Measurements from ENCODE around the gene FAM118A.
"Not testable (repeated sequence)": the region's sequence is repeated elsewhere in the genome, so short reads cannot be mapped to it uniquely, and the experiment has no call there.

Gene FAM118A

DNA sequence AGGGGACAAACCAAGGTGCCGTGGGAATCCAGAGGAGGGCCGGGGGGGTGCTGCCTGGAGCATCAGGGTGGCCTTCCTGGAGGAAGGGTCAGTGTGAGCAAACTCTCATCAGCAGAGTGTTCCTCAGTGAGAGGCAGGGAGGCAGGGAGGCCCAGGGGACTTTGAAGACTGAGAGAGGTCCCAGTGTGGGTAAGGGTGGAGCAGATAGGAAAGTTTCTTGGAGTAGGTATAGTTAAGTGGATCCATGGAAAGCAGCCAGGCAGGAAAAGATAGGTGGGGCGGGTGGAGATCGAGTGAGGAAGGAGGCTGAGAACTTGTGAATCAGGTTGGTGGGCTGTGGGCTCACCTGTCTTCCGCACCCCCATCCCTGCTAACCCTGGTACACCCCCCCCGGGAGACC is 15.7 kb upstream of the FAM118A start:
- no peak for DNase-seq
- Histone ChIP-seq H3K4me3 (ENCODE audit: control insufficient read depth in 1 of 7, extremely low read depth in 1 of 7, insufficient read depth in 4 of 7, low read depth in 2 of 7, low read length in 6 of 7) (no peak overlapping the region), H3K9me3 (ENCODE audit: control extremely low read depth in 1 of 5, control insufficient read depth in 4 of 5, insufficient read depth in 2 of 5, low read depth in 1 of 5, low read length in 4 of 5) (no peaks in the 10 kb centered on the region), H3K4me1 (ENCODE audit: control extremely low read depth in 1 of 4, control insufficient read depth in 4 of 4, insufficient read depth in 4 of 4, low read length in 3 of 4) (peaks cover 0 to 19% (median 7%) of the 10 kb centered on the region in 4 experiments), H3K27me3 (replicated peaks in 2 of 5; ENCODE audit: control insufficient read depth in 4 of 5, insufficient read depth in 5 of 5, low read length in 4 of 5) (no peaks in the 10 kb centered on the region), H3K27ac (ENCODE audit: insufficient read depth in 1 of 2, low read depth in 1 of 2, low read length in 2 of 2, poor library complexity in 1 of 2, severe bottlenecking in 2 of 2) (no peak overlapping the region), H3K36me3 (ENCODE audit: control insufficient read depth in 4 of 4, insufficient read depth in 4 of 4, low read length in 3 of 4) (no peaks in the 10 kb centered on the region)
- WGBS (ENCODE audit: insufficient coverage) = 97% methylated on average over 5 of the region's 6 CpGs
- POLR2A ChIA-PET = no interaction called here
- CTCF ChIA-PET = interaction anchor here (1.8 kb wide), 1 partner anchor 14 kb away, joined by 4 read pairs; no protein-coding TSS in a partner anchor

DNA sequence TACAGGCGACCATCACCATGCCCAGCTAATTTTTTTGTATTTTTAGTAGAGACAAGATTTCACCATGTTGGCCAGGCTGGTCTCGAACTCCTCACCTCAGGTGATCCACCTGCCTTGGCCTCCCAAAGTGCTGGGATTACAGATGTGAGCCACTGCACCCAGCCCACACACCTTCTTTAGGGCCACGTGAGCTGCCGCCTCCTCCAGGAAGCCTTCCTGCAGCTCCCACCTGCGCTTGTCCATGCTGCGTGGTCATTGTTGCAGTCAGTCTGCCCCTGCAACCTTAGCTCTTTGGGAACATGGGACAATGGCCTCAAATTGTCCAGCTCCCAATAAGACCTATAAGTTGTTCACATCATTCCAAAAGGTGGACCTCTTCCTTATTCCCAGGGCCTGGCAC is 14.7 kb upstream of the FAM118A start:
- CTCF ChIA-PET = interaction anchor here (0.7 to 2.0 kb wide), 4 partner anchors 12 to 355 kb away, joined by 3 to 5 read pairs (median 4); no protein-coding TSS in a partner anchor
- H3K27me3 ChIP-seq (replicated peaks in 2 of 5; ENCODE audit: control insufficient read depth in 4 of 5, insufficient read depth in 5 of 5, low read length in 4 of 5); H3K4me3 ChIP-seq (ENCODE audit: control insufficient read depth in 1 of 7, extremely low read depth in 1 of 7, insufficient read depth in 4 of 7, low read depth in 2 of 7, low read length in 6 of 7); POLR2A ChIA-PET; H3K27ac ChIP-seq (ENCODE audit: insufficient read depth in 1 of 2, low read depth in 1 of 2, low read length in 2 of 2, poor library complexity in 1 of 2, severe bottlenecking in 2 of 2); H3K36me3 ChIP-seq (ENCODE audit: control insufficient read depth in 4 of 4, insufficient read depth in 4 of 4, low read length in 3 of 4); H3K9me3 ChIP-seq (ENCODE audit: control extremely low read depth in 1 of 5, control insufficient read depth in 4 of 5, insufficient read depth in 2 of 5, low read depth in 1 of 5, low read length in 4 of 5); DNase-seq: not testable (repeated sequence)
- 96% methylated on average over 4 of the region's 6 CpGs for WGBS (ENCODE audit: insufficient coverage)
- peaks cover 0 to 19% (median 7%) of the 10 kb centered on the region in 4 experiments for H3K4me1 ChIP-seq (ENCODE audit: control extremely low read depth in 1 of 4, control insufficient read depth in 4 of 4, insufficient read depth in 4 of 4, low read length in 3 of 4)

DNA sequence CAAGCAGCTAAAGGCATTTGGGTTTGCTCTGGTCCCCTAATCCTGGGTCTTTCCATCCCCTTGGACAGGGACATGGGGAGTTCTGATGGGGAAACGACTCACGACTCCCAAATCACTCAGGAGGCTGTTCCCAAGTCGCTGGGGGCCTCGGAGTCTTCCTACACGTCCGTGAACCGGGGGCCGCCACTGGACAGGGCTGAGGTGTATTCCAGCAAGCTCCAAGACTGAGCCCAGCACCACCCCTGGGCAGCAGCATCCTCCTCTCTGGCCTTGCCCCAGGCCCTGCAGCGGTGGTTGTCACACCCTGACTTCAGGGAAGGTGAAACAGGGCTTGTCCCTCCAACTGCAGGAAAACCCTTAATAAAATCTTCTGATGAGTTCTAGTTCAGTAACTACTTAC is 14.2 kb upstream of the FAM118A start:
- POLR2A ChIA-PET = no interaction called here
- Histone ChIP-seq H3K4me1 (ENCODE audit: control extremely low read depth in 1 of 4, control insufficient read depth in 4 of 4, insufficient read depth in 4 of 4, low read length in 3 of 4) (peaks cover 0 to 19% (median 7%) of the 10 kb centered on the region in 4 experiments), H3K27me3 (replicated peaks in 2 of 5; ENCODE audit: control insufficient read depth in 4 of 5, insufficient read depth in 5 of 5, low read length in 4 of 5) (no peaks in the 10 kb centered on the region), H3K36me3 (ENCODE audit: control insufficient read depth in 4 of 4, insufficient read depth in 4 of 4, low read length in 3 of 4) (no peaks in the 10 kb centered on the region), H3K27ac (ENCODE audit: insufficient read depth in 1 of 2, low read depth in 1 of 2, low read length in 2 of 2, poor library complexity in 1 of 2, severe bottlenecking in 2 of 2) (no peak overlapping the region), H3K9me3 (ENCODE audit: control extremely low read depth in 1 of 5, control insufficient read depth in 4 of 5, insufficient read depth in 2 of 5, low read depth in 1 of 5, low read length in 4 of 5) (no peaks in the 10 kb centered on the region), H3K4me3 (ENCODE audit: control insufficient read depth in 1 of 7, extremely low read depth in 1 of 7, insufficient read depth in 4 of 7, low read depth in 2 of 7, low read length in 6 of 7) (no peak overlapping the region)
- CTCF ChIA-PET = interaction anchor here (1.4 to 2.0 kb wide), 3 partner anchors 11 to 142 kb away, joined by 3 to 5 read pairs (median 4); no protein-coding TSS in a partner anchor
- 96% methylated on average over 9 of the region's 9 CpGs for WGBS (ENCODE audit: insufficient coverage)
- no peak for DNase-seq

DNA sequence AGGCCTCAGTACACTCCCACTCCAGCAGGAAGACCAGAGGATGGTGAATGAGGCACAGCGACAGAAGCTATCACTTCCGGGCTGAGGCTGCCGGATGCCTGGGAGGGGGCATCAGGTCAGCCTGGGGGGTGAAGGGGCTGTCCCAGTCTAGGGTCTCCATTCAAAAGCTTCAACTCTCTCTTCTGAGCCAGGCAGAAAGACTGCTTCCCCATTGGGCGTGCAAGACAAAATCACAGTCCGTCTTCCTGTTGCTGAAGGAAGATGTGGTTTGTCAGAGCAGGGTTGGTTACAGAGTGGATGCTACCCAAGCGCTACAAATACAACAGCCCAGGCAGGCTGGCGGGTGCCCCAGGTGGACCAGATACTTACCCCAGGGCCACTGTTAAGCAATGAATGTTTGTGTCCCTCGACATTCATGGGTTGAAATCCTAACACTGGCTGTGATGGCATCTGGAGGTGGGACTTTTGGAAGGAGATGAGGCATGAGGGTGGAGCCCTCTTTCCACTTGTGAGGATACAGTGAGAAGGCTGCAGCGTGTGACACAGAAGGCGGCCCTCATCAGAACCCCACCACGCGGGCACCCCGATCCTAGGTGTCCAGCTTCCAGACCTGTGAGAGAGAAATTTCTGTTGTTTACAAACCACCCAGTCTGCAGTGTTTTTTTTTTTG is 13.0 kb upstream of the FAM118A start:
- Histone ChIP-seq H3K4me3 (ENCODE audit: control insufficient read depth in 1 of 7, extremely low read depth in 1 of 7, insufficient read depth in 4 of 7, low read depth in 2 of 7, low read length in 6 of 7) (no peak overlapping the region), H3K27me3 (replicated peaks in 2 of 5; ENCODE audit: control insufficient read depth in 4 of 5, insufficient read depth in 5 of 5, low read length in 4 of 5) (no peaks in the 10 kb centered on the region), H3K27ac (ENCODE audit: insufficient read depth in 1 of 2, low read depth in 1 of 2, low read length in 2 of 2, poor library complexity in 1 of 2, severe bottlenecking in 2 of 2) (no peak overlapping the region), H3K9me3 (ENCODE audit: control extremely low read depth in 1 of 5, control insufficient read depth in 4 of 5, insufficient read depth in 2 of 5, low read depth in 1 of 5, low read length in 4 of 5) (no peaks in the 10 kb centered on the region), H3K4me1 (ENCODE audit: control extremely low read depth in 1 of 4, control insufficient read depth in 4 of 4, insufficient read depth in 4 of 4, low read length in 3 of 4) (peaks cover 0 to 19% (median 7%) of the 10 kb centered on the region in 4 experiments), H3K36me3 (ENCODE audit: control insufficient read depth in 4 of 4, insufficient read depth in 4 of 4, low read length in 3 of 4) (no peaks in the 10 kb centered on the region)
- WGBS (ENCODE audit: insufficient coverage) = 38% methylated on average over 11 of the region's 13 CpGs
- POLR2A ChIA-PET = interaction anchor here (0.5 to 1.0 kb wide), 2 partner anchors 17 to 453 kb away, joined by 3 read pairs; no protein-coding TSS in a partner anchor
- peak in 2 of 3 donors; percentile 71 to 81 for DNase-seq
- CTCF ChIA-PET = interaction anchor here (2.0 kb wide), 1 partner anchor 140 kb away, joined by 5 read pairs; no protein-coding TSS in a partner anchor

DNA sequence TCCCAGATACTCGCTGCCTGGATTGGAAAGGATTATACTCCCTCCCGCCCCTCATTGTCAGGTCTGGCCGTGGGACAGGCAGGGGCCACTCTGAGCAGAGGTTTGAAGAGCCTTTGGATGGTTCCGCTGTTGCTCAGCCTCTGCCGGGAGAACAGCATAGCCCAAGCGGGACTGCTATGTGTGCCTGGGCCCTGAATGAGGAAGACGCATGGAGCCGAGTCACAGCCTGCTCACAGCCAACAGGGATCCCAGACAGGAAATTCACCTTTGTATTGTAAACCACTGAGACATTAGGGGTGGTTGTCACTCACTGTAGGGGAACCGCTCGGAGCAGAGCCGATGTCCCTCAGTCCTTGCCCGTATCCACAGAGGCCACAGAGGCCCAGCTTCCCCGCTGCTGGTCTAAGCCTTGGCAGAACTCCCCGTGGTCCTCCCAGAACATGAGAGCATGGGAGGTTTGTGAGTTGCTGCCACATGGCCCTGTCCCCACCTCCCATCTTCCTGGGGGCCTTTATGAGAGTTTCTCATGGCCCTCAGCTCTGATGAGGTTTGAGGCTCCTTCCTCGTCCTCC is 10.7 kb upstream of the FAM118A start:
- Histone ChIP-seq H3K27ac (ENCODE audit: insufficient read depth in 1 of 2, low read depth in 1 of 2, low read length in 2 of 2, poor library complexity in 1 of 2, severe bottlenecking in 2 of 2) (no peak overlapping the region), H3K27me3 (replicated peaks in 2 of 5; ENCODE audit: control insufficient read depth in 4 of 5, insufficient read depth in 5 of 5, low read length in 4 of 5) (no peaks in the 10 kb centered on the region), H3K36me3 (ENCODE audit: control insufficient read depth in 4 of 4, insufficient read depth in 4 of 4, low read length in 3 of 4) (no peaks in the 10 kb centered on the region), H3K4me1 (ENCODE audit: control extremely low read depth in 1 of 4, control insufficient read depth in 4 of 4, insufficient read depth in 4 of 4, low read length in 3 of 4) (peaks cover 0 to 7% (median 2%) of the 10 kb centered on the region in 4 experiments), H3K4me3 (ENCODE audit: control insufficient read depth in 1 of 7, extremely low read depth in 1 of 7, insufficient read depth in 4 of 7, low read depth in 2 of 7, low read length in 6 of 7) (no peak overlapping the region), H3K9me3 (ENCODE audit: control extremely low read depth in 1 of 5, control insufficient read depth in 4 of 5, insufficient read depth in 2 of 5, low read depth in 1 of 5, low read length in 4 of 5) (no peaks in the 10 kb centered on the region)
- ChIA-PET CTCF (interaction anchor here (1.3 kb wide), 1 partner anchor 9 kb away, joined by 3 read pairs; no protein-coding TSS in a partner anchor), POLR2A (no interaction called here)
- WGBS (ENCODE audit: insufficient coverage) = 89% methylated on average over 14 of the region's 15 CpGs
- no peak for DNase-seq

DNA sequence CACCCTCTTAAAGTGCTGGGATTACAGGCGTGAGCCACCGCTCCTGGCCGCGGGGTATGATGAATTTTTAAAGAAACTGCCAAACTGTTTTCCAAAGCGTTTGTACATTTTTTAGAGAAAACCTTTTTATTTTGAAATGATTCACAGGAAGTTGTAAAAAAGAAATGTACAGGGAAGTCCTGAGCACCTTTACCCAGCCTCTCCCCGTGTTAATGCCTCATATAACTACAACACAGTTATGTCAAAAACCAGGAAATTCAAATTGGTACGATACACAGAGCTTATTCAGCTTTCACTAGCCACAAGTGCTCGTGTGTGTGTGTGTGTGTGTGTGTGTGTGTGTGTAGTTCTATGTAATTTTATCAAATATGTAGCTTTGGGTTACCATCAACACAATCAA is 7.0 kb upstream of the FAM118A start:
- no peaks in the 10 kb centered on the region for H3K36me3 ChIP-seq (ENCODE audit: control insufficient read depth in 4 of 4, insufficient read depth in 4 of 4, low read length in 3 of 4)
- H3K9me3 ChIP-seq (ENCODE audit: control extremely low read depth in 1 of 5, control insufficient read depth in 4 of 5, insufficient read depth in 2 of 5, low read depth in 1 of 5, low read length in 4 of 5) = no peaks in the 10 kb centered on the region
- DNase-seq = peak in 1 of 3 donors; percentile 12
- no peak overlapping the region for H3K4me3 ChIP-seq (ENCODE audit: control insufficient read depth in 1 of 7, extremely low read depth in 1 of 7, insufficient read depth in 4 of 7, low read depth in 2 of 7, low read length in 6 of 7)
- H3K27ac ChIP-seq (ENCODE audit: insufficient read depth in 1 of 2, low read depth in 1 of 2, low read length in 2 of 2, poor library complexity in 1 of 2, severe bottlenecking in 2 of 2) = no peak overlapping the region
- 100% methylated on average over 1 of the region's 8 CpGs for WGBS (ENCODE audit: insufficient coverage)
- no peaks in the 10 kb centered on the region for H3K27me3 ChIP-seq (replicated peaks in 2 of 5; ENCODE audit: control insufficient read depth in 4 of 5, insufficient read depth in 5 of 5, low read length in 4 of 5)
- peaks cover 0 to 5% (median 0%) of the 10 kb centered on the region in 4 experiments for H3K4me1 ChIP-seq (ENCODE audit: control extremely low read depth in 1 of 4, control insufficient read depth in 4 of 4, insufficient read depth in 4 of 4, low read length in 3 of 4)
- CTCF ChIA-PET = interaction anchor here (1.2 kb wide), 1 partner anchor 10 kb away, joined by 6 read pairs; no protein-coding TSS in a partner anchor
- POLR2A ChIA-PET = no interaction called here

- DNase-seq = no peak
- 100% methylated on average over 4 of the region's 7 CpGs for WGBS (ENCODE audit: insufficient coverage)
- Histone ChIP-seq H3K36me3 (ENCODE audit: control insufficient read depth in 4 of 4, insufficient read depth in 4 of 4, low read length in 3 of 4) (no peaks in the 10 kb centered on the region), H3K27me3 (replicated peaks in 2 of 5; ENCODE audit: control insufficient read depth in 4 of 5, insufficient read depth in 5 of 5, low read length in 4 of 5) (no peaks in the 10 kb centered on the region), H3K9me3 (ENCODE audit: control extremely low read depth in 1 of 5, control insufficient read depth in 4 of 5, insufficient read depth in 2 of 5, low read depth in 1 of 5, low read length in 4 of 5) (no peaks in the 10 kb centered on the region), H3K27ac (ENCODE audit: insufficient read depth in 1 of 2, low read depth in 1 of 2, low read length in 2 of 2, poor library complexity in 1 of 2, severe bottlenecking in 2 of 2) (no peak overlapping the region), H3K4me1 (ENCODE audit: control extremely low read depth in 1 of 4, control insufficient read depth in 4 of 4, insufficient read depth in 4 of 4, low read length in 3 of 4) (peaks cover 0 to 5% (median 0%) of the 10 kb centered on the region in 4 experiments), H3K4me3 (ENCODE audit: control insufficient read depth in 1 of 7, extremely low read depth in 1 of 7, insufficient read depth in 4 of 7, low read depth in 2 of 7, low read length in 6 of 7) (no peak overlapping the region)
- ChIA-PET CTCF (interaction anchor here (1.2 kb wide), 1 partner anchor 10 kb away, joined by 6 read pairs; no protein-coding TSS in a partner anchor), POLR2A (no interaction called here)
Measured at GRCh38 chr22:45303181-45303580, 6.6 kb upstream of the FAM118A start.
